Measurements from ENCODE around the gene DMGDH. TPM values are rescaled to one million over a fixed set of nuclear protein-coding genes. Genes with fewer than 3 reads are reported as not detected.

DMGDH gene
- total and polyA plus RNA-seq, 2 of the 4 experiments (the other 2 are of a cell fraction), result 0.18 TPM; not detected in 1

GRCh38 chr5:79036769-79037168, 32.7 kb downstream of the DMGDH start:
- intact Hi-C loops (cut with micrococcal nuclease), result no loop called here
- H2AK9ac ChIP-seq (replicated peaks; ENCODE audit: low read depth, low read length, poor library complexity), result no peak overlapping the region

More at GRCh38 chr5:79036769-79037168, 32.7 kb downstream of the DMGDH start:
- in situ Hi-C loops (cut with MboI; ENCODE audit: low sequenced_read_pairs), result no loop called here
- no TSS peak for BruUV-seq (replicated peaks)
- TF ChIP-seq POLR2A (IDR thresholded peaks at IDR 0.05; ENCODE audit: low read depth, low read length) (no peak), RCOR1 (IDR thresholded peaks at IDR 0.05; ENCODE audit: insufficient replicate concordance, low read length) (no peak), MAFK (IDR thresholded peaks at IDR 0.05; ENCODE audit: low read depth, low read length) (no peak), MXI1 (IDR thresholded peaks at IDR 0.05; ENCODE audit: borderline replicate concordance, low read depth, low read length) (no peak), RFX5 (IDR thresholded peaks at IDR 0.05; ENCODE audit: low read depth, low read length) (no peak), CHD1 (IDR thresholded peaks at IDR 0.05; ENCODE audit: low read depth, low read length) (no peak), RAD21 (IDR thresholded peaks at IDR 0.05; ENCODE audit: low read length) (no peak)
- dilution Hi-C loops (cut with HindIII; ENCODE audit: low sequenced_read_pairs, unreplicated experiment), result no loop called here
- DNase-seq (no peak), ATAC-seq (ENCODE audit: low read depth) (no peak)
- POLR2A ChIA-PET (ENCODE audit: unreplicated experiment), result no interaction called here
- Histone ChIP-seq H4K8ac (ENCODE audit: low read depth in 2 of 2, low read length in 2 of 2) (no peak overlapping the region), H3K27me3 (ENCODE audit: control insufficient read depth, insufficient read depth, low read length) (no peaks in the 10 kb centered on the region), H3K36me3 (ENCODE audit: control insufficient read depth, insufficient read depth, low read length) (no peaks in the 10 kb centered on the region), H4K91ac (ENCODE audit: insufficient read depth, low read depth, low read length) (no peak overlapping the region), H3K27ac (ENCODE audit: insufficient read depth, low read length) (no peak overlapping the region), H3K9ac (ENCODE audit: low read depth, low read length) (no peak overlapping the region), H3K4me2 (ENCODE audit: low read depth, low read length) (no peak overlapping the region), H3K23ac (ENCODE audit: low read depth, low read length) (no peak overlapping the region), H3K79me1 (ENCODE audit: low read depth in 1 of 2, low read length in 2 of 2) (no peaks in the 10 kb centered on the region), H4K5ac (ENCODE audit: low read depth, low read length) (no peak overlapping the region), H3K4me3 (ENCODE audit: insufficient read depth, low read depth, low read length) (no peak overlapping the region), H2BK120ac (ENCODE audit: low read depth, low read length) (no peak overlapping the region), H2BK20ac (ENCODE audit: low read depth, low read length) (no peak overlapping the region), H2BK15ac (ENCODE audit: low read depth, low read length) (no peak overlapping the region), H2AK5ac (ENCODE audit: low read depth, low read length) (no peak overlapping the region), H2AFZ (replicated peaks; ENCODE audit: low read length, poor library complexity) (no peak overlapping the region), H3K9me3 (ENCODE audit: control insufficient read depth, insufficient read depth, low read length) (peaks cover 2% of the 10 kb centered on the region; the same call in 1 of the 2 replicates), H3K14ac (replicated peaks; ENCODE audit: low read depth, low read length) (no peak overlapping the region), H2BK5ac (ENCODE audit: low read depth, low read length, poor library complexity, severe bottlenecking) (no peak overlapping the region), H3K4me1 (ENCODE audit: control insufficient read depth, insufficient read depth, low read length) (no peaks in the 10 kb centered on the region), H3K9me1 (ENCODE audit: insufficient read depth, low read length) (no peaks in the 10 kb centered on the region), H3K4ac (ENCODE audit: low read depth, low read length) (no peak overlapping the region), H4K20me1 (ENCODE audit: insufficient read depth, low read length) (no peaks in the 10 kb centered on the region), H3K18ac (ENCODE audit: low read depth, low read length) (no peak overlapping the region), H3K56ac (ENCODE audit: extremely low read depth, insufficient read depth, low read length) (no peak overlapping the region)
- CTCF ChIA-PET, result no interaction called here
- no CpG with 5 or more reads among the region's 2 CpGs for WGBS, 2 experiments (ENCODE audit: extremely low coverage in 2 of 2, insufficient read length in 1 of 2)
